Fibroblast of pulmonary artery (primary cell): ENCODE measurements around the gene NPIPB4.
"Not testable (repeated sequence)": the region's sequence is repeated elsewhere in the genome, so short reads cannot be mapped to it uniquely, and the experiment has no call there.

ENCODE experiments used
- DNase-seq: peaks from one replicate; pipeline ENCODE4 v3.0.0-alpha.2; 2010; ENCODE audit warnings: low read depth
- H3K4me3 ChIP-seq: replicated peaks from 2 replicates; pipeline ENCODE4 v1.5.1; 2011; ENCODE audit warnings: low read depth, mild to moderate bottlenecking, control low read depth, low read length, moderate library complexity

NPIPB4 gene

DNA sequence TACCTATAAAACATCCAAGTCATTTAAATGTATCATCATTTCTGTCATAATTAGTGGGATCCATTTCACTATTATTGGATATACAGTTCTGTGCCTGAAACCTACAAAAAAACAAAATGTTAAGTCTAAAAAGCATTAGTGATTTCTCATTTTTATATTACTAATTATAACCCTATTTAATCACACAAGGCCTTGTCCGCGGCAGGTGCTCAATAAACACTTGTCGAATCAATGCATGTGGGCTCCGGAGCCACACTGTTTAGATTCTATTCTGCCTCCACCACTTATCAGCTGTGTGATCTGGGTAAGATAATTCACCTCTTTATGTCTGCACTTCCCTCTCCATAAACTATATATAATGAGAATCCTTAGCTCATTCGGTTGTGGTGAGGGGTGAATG is at the start of gene NPIPB4:
Gene NPIPB4, minus strand, starts transcription at position 101 of the 400 bp plus-strand sequence. CDS start 378 bp downstream, outside the sequence.
- H3K4me3 ChIP-seq, DNase-seq: not testable (repeated sequence)

DNA sequence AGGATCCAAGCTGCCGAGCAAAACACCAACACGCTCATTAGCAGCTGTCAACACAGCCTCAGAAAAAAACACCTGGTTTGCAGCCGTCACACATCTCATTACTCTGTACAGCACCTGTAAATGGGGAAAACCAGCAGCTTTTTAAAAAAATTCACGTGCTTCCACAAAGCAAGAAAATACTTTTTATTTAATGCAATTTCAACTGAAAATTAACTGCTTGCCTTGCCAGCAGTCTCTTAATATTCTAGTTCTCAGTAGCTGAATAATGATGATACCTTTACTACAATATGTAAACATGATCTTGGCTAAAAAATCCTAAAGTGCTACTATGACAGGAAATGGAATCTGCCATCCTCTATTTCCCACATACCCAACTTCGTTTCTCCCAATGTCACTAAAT is 41.4 kb upstream of the NPIPB4 start:
- not testable (repeated sequence) for DNase-seq, H3K4me3 ChIP-seq

DNA sequence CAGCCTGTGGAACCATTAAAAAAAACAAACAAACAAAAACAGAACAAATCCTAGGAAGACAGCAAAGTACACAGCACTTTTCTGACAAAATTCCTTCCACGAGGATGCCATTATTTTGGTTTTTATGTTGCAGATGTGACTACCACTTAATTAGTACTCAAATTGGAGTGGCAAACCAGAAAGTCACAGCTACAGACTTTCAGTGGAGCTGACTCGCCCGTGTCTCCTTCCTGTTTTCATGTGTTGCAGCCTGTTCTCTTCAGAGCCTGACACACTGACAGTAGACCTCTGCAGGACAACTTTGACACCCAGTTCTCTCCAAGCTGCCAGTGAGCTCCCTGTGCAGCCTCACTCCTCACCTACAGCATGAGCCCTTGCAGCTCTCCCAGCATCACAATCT is 24.4 kb upstream of the NPIPB4 start:
- DNase-seq, H3K4me3 ChIP-seq: not testable (repeated sequence)

DNA sequence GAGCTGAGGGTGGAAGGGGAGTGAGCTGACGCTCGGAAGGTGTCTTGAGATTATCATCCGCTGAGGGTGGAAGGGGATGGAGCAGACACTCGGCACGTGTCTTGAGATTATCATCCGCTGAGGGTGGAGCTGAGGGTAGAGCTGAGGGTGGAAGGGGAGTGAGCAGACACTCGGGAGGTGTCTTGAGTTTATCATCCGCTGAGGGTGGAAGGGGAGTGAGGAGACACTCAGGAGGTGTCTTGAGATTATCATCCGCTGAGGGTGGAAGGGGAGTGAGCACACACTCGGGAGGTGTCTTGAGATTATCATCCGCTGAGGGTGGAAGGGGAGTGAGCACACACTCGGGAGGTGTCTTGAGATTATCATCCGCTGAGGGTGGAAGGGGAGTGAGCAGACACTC is 20.4 kb downstream of the NPIPB4 start:
- not testable (repeated sequence) for DNase-seq

DNA sequence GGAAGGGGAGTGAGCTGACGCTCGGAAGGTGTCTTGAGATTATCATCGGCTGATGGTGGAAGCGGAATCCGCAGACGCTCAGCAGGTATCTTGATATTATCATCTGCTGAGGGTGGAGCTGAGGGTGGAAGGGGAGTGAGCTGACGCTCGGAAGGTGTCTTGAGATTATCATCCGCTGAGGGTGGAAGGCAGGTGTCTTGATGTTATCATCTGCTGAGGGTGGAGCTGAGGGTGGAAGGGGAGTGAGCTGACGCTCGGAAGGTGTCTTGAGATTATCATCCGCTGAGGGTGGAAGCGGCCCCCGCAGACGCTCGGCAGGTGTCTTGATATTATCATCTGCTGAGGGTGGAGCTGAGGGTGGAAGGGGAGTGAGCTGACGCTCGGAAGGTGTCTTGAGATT is 21.2 kb downstream of the NPIPB4 start:
- DNase-seq, H3K4me3 ChIP-seq: not testable (repeated sequence)

More for the DNA sequence above, 20.4 kb downstream of the NPIPB4 start:
- H3K4me3 ChIP-seq: not testable (repeated sequence)

DNA sequence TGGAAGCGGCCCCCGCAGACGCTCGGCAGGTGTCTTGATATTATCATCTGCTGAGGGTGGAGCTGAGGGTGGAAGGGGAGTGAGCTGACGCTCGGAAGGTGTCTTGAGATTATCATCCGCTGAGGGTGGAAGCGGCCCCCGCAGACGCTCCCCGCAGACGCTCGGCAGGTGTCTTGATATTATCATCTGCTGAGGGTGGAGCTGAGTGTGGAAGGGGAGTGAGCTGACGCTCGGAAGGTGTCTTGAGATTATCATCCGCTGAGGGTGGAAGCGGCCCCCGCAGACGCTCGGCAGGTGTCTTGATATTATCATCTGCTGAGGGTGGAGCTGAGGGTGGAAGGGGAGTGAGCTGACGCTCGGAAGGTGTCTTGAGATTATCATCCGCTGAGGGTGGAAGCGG is 21.8 kb downstream of the NPIPB4 start:
- not testable (repeated sequence) for H3K4me3 ChIP-seq, DNase-seq

DNA sequence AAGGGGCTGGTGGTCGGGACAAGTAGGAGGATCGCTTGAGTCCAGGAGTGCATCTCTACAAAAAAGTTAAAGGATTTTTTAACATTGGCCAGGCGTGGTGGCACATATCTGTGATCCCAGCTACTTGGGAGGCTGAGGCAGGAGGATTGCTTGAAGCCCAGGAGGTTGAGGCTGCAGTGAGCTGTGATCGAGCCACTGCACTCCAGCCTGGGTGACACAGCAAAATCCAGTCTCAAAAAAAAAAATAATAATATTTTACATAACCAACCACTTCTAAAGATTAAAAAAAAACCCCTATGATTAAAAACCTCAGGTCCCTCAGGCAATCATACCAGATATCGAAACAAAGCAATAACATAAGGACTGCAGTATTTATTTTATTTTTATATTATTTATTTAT is 23.3 kb downstream of the NPIPB4 start:
- not testable (repeated sequence) for H3K4me3 ChIP-seq, DNase-seq

DNA sequence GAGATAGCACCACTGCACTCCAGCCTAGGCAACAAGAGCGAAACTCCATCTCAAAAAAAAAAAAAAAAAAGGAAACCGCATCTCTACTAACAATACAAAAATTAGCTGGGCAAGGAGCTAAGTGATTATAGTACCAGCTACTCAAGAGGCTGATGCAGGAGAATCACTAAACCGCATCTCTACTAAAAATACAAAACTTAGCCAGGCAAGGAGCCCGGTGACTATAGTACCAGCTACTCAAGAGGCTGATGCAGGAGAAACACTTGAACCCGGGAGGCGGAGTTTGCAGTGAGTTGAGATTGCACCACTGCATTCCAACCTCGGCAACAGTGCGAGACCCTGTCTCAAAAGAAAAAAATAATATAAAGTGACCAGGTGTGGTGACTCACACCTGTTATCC is 27.6 kb downstream of the NPIPB4 start:
- H3K4me3 ChIP-seq, DNase-seq: not testable (repeated sequence)

DNA sequence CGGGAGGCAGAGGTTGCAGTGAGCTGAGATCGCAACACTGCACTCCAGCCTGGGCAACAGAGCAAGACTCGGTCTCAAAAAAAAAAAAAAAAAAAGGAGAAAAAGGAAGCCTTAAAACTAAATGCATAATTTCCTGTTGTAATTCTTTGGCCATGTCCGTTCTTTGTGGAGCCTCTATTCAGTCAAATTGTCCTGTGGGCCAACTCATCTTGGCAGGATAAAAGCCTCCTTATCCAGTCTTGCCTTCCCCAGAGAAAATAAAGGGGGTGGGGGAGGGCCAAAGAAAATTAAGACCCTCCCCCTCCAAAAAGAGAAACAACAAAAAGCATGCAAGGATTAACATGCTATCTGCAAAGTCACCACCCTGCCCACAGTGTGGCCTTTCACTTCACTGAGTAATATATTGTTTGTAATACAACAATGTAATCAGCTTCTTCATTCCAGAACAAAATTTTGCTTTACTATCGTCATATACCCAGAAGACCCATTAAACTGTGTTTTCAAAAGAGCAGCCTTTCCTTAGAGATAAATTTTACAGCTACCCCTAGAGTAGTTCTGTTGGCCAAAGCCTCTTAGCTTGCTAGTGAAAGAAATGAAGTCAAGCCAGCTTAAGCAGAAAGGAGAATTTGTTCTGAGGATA is 31.4 kb downstream of the NPIPB4 start:
- peak; percentile 23 for DNase-seq
- H3K4me3 ChIP-seq: not testable (repeated sequence)

DNA sequence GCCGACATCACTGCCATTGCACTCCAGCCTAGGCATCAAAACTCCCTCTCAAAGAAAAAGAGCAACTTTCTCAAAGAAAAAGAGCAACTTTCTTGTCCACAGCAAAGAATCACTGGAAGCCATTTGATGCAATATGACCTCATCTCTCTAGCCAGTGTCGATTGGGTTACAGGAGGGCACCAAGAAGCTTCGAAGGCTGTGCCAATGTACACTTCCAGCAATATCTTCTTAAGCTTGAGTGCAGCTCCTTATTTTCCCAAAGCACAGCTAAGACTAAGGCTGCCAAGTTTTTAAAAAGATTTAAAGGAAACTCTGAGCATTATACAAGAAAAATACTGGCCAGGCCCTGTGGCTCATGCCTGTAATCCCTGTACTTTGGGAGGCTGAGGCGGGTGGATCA is 32.0 kb downstream of the NPIPB4 start:
- not testable (repeated sequence) for H3K4me3 ChIP-seq, DNase-seq

DNA sequence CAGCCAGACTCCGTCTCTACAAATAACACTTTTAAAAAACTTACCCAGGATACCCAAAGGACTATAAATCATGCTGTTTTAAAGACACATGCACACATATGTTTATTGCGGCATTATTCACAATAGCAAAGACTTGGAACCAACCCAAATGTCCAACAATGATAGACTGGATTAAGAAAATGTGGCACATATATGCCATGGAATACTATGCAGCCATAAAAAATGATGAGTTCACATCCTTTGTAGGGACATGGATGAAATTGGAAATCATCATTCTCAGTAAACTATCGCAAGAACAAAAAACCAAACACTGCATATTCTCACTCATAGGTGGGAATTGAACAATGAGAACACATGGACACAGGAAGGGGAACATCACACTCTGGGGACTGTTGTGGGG is 34.3 kb downstream of the NPIPB4 start:
- H3K4me3 ChIP-seq, DNase-seq: not testable (repeated sequence)

DNA sequence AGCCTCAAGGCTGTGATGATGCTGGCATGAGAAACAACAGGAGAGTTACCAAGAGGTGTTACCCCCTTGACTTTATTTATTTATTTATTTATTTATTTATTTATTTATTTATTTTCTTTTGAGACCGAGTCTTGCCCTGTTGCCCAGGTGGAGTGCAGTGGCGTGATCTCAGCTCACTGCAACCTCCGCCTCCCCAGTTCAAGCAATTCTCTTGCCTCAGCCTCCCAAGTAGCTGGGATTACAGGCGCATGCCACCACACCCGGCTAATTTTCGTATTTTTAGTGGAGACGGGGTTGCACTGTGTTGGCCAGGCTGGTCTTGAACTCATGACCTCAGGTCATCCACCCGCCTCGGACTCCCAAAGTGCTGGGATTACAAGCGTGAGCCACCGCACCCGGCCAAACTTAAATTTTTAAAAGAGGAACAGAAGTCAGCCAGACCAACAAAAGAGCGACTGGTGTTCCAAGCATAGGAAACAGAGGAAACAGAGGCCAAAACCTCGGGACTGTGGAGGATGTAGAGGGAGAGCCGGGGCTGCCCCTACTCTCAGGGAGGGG is 36.6 kb downstream of the NPIPB4 start:
- peak overlapping the region; percentile 64 for H3K4me3 ChIP-seq
- DNase-seq: not testable (repeated sequence)

DNA sequence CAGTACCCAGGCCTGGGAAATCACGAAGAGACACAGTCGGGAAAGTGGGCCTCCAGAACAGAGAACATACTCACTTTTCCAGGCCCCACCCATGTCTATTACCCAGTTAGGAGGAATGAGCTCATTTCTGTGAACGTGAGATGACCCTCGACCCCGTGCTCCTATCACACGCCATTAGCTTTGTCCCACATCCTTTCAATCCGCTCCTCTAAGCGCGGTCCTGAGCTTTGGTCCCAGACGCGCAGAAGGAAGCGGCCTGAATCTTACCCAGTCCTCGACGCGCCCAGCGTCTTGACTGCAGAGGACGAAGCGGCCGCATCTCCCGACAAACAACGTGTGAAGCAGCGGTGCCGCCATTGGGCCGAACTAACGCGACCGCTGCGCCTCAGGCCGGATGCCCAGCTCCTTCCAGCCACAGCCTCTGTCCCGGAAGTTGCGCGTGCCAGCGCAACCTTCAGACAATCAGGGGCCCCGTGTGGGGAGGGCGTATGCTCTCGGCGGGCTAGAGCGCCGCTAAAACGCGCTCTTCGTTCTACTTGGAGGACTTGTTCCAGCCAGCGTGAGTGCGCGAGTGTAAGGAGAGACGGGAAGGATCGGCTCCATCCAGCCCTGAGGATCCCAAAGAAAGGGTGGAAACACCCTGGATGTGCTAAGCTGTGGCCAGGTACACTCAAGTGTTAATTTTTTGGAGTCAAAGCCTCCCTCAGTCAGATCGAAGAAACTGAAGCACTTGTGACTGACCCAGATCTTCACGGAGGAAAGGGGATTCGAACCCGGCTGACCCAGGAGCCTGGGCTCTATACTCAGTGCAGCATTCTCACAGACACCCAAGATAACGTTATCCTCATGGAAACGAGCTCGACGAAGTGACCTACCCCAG is 37.3 kb downstream of the NPIPB4 start:
- peak; percentile 85 for DNase-seq
- peak overlapping the region; percentile 64 for H3K4me3 ChIP-seq

DNA sequence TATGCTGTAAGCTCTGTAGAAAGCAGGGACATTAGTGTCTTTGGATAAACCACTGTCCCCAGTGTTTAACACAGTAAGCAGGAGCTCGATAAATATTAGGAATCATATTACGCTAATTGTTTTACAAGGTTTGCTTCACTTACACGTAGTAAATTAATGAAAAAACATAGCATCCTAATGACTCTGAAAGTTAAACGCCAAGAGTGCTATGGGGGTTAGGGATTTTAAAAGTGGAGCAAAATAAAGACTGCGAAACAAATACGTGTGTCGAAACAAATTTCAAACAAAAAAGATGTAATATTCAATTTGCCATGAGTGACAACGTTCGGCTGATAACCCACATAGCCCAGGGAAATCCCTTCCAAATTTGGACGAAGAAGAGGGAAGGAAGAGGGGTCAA is 37.9 kb downstream of the NPIPB4 start:
- not testable (repeated sequence) for DNase-seq
- H3K4me3 ChIP-seq: peak overlapping the region; percentile 64

DNA sequence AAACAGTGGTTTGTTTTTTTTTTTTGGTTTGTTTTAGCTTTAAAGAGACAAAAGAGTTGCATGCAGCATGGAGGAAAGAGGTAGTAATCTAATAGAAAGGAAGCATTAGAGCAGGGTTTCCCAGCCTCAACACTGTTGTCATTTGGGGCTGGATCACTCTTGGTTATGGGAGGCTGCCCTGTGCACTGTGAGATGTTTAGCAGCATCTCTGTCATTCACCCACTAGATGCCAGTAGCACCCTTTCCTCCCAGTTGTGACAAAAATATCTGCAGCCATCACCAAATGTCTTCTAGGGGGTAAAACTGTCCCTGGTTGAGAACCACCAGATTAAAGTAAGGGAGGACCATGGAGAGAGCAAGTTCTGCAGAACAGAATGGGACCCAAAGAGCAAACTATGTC is 40.5 kb downstream of the NPIPB4 start:
- H3K4me3 ChIP-seq, DNase-seq: not testable (repeated sequence)

DNA sequence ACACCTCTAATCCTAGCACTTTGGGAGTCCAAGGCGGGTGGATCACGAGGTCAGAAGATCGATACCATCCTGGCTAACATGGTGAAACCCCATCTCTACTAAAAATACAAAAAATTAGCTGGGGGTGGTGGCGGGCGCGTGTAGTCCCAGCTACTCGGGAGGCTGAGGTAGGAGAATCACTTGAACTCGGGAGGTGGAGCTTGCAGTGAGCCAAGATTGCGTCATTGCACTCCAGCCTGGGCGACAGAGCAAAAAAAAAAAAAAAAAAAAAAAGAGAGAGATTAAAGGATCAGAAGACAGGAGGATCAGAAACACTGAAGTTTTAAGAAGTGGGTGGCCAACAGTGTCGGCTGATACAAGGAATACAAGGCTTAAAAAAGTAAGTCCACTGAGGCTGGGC is 41.9 kb downstream of the NPIPB4 start:
- H3K4me3 ChIP-seq, DNase-seq: not testable (repeated sequence)

DNA sequence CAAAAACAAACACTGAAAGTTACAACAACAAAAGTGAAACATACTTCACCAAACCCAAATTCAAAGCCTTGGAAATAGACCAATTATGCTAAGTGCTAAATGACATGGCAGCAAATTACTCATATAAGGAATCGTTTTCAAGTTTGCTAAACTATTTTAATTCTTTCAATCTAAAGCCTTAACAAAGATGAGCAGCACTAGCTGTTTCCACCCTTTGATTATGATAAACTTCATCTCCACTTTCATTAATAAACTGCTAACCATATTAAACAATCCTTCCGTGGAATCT is 55.2 kb downstream of the NPIPB4 start:
- H3K4me3 ChIP-seq: not testable (repeated sequence)

More for the DNA sequence above, 55.2 kb downstream of the NPIPB4 start:
- DNase-seq: not testable (repeated sequence)
